ENCODE data around the gene SLC2A1.

Gene SLC2A1

DNA sequence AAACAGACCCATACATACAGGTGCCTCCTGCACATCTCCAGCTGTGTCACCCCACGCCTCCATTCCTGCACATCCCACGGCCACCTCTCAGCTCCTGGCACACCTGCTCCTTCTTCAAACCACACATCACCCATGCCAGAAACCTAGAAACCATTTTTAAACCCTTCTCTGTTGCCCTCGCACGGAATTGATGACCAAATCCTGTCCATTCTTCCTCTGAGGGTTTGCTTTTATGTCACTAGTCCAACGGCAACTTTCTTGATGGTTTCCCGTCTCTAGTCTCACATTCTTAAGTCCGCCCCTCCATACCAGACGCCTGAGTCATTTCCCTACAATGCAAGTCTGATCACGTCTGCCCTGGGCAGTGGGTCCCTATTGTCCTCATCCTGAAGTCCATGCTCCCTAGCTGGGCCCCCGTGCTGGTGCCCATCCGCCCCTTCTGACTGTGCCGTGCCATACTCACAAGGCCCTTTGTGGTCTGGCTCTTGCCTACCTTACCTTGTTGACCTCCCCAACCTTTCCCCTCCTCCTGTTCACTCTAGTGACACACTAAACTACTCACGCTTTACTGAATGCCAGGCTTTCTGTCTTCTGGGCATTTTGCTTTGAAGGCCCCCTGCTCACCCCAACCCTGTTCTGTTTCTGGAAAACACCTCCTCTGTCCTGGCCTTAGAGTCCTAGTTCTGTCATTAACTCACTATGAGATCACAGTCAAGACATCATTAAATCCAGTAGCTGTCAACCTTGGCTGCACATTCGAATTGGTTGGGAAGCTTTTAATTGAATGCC, 17.6 kb downstream of the SLC2A1 start:
- peak; percentile 88 for DNase-seq

DNA sequence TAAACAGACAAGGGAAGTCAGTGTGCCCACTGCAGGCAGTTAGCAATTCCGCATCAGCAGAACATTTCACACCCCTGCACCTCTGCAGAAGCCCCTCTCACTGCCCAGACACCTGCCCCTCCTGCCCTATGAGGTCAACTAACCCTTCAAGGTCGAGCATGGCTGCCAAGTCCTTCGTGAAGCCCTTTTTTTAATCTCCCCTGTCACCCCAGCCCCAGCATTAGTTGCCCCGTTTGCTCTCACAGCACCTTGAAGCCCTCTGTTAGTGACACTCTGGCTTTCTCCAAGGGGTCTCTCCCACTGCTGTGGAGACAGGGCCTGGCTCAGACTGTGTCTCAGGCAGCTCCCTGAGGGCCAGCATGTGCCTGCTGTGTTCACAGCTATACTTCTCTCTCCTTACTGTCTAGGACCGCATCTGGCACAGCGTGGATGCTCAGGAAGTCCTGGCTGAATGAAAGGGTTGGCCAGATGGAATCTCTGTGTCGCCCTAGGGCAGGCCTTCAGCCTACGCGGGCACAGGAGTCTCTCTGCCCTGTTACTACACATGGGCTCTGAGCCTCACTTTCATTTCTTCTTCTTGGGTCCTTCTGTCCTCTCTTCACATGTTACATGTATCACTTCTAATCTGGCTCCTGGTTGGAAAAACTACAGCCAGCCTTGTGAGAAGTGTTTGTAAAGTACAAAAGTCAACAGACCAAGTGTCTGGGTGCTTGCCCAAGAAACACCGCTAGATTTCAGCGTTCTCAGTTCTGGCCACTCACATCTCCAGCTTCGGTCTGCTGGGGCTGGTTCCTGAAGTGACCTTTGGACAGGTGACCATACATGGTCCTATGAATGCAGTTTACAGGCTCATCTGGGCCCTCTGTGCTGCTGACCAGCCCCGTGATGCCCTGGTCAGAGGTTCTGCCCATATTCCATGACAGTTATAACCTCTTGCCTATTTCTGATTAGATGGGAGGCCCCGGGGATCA, 19.7 kb downstream of the SLC2A1 start:
- no peak for DNase-seq

DNA sequence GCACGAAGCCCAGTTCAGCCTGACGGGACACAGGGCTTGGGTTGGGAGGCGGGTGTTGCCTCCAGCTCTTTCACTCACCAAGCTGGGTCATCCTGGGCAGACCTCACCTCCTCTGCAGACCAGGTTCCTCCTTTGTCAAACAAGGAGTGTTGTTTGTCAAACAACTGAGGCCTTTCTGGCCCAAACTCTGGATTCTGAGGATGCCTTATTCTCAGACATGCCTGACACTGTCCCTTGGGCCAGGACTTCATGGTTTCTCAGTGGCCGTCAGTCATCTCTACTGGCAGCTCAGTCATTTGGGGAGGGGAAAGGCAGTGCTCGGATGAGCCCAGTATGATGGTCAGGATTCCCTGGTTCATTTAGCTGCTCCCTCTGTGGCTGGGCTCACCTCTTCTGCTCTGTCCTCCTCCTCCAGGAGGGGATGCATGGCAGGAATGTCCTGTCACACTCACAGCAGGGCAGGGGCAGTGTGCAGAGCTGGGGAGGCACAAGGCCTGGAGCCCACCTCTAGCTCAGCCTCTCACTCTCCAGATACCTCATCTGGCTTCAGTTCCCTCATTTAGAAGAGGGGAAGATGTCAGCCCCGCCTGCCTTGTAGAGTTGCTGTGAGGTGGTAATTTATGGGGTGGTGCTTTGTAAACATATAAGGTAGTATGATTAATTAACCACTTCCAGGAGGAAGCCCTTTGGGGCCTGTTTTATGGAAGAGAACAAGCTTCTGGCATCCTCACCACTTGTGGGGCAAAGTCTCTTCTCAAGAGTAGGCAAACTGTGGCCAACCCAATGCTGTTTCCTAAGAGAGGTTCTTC, 20.6 kb downstream of the SLC2A1 start:
- DNase-seq: no peak

DNA sequence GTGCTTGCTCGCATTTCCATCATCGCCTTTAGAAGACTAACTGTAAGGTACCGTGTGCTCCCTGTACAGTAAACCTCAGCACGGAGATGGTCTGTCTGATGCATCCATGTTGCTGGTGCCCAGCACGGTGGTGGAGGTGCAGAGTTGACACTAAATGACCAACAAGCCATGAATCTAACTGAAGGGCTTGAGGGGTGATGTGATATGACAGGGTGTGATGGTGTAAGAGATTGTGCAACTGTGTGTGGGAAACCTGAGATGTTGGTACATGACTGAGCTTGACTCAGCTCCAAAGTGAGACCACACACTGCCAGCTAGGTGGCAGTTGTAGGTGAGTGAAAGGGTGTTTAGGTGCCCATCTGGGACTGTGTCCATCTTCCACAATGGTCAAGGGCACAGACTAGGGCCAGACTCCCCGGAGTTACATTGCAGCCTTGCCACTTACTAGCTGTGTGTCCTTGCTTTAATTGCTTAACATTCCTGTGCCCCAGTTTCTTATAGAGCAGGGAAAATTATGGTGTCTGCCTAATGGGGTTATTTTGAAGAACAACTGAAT, 21.4 kb downstream of the SLC2A1 start:
- DNase-seq: peak; percentile 71

DNA sequence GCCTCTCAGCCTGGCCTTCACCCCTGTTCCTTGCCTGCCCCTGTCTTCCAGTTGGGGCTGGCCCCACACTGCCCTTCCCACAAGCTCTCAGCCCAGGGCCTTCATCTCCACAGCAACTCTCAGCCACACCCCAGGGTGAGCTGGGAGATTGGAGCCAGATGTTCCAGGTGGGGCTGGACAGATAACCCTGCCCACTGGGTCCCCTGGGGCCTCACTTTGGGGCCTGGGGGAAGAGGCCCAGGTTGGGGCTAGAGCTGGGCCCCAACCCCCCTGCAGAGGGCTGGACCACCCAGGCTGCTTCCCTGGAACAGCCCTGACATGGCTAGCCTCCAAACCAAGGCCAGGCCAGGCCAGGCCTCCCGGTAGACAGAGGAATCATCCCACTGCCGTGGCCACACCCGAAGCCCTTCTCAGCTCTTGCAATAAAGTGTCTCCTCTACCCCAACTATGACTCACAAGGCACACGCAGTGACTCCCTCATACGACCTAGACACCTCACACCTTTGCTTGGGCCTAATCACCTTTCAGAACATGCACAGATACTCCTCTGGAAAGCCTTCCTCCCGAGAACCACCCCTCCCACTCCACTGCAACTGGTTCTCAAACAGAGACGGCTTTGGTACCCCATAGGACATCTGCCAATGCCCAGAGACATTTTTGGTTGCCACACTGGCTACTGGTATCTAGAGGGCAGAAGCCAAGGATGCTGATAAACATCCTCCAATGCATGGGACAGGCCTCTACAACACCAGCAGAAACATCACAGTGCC, 22.2 kb downstream of the SLC2A1 start:
- peak; percentile 79 for DNase-seq

DNA sequence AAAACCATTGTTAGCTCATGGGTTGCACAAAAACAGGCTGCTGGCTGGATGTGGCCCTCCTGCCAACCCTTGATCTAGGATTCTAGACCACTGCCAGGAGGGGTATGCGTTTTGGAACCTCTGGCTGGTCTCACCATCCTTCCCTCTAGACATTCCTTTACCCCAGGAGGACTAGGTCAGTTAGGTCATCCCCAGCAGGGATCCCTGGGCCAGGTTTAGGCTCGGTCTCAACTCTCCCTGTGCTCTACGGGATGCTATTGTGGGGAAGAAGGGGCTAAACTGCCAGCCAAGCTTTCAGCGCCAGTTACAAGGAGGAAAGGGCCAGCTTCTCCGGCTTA, 22.7 kb downstream of the SLC2A1 start:
- no peak for DNase-seq

DNA sequence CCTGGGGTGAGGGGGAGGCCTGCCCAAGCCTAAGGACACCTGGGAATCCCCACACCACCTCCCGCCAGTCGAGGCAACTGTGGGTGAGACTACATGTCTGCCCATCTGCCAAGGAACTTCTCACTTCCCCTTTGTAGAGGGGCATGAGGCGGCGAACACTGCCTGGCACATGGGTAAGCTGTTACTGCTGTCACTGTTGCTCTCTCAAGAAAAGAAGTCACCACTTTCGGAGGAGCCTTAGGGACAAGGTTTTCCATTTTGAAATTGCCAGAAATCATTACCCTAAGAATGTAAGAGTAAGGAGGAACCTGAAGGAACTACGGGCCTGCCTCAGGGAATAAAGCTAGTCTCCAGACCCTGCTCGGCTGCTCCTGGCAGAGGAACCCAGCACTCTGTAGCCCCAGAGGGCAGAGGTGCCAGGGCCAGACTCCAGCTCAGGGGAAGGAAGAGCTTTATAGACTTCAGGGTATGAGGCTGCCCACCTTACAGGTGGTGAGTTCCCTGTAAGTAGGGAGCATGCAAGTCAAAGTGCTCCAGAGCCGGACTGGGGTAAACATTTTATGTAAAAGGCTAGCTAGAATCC, 23.3 kb downstream of the SLC2A1 start:
- no peak for DNase-seq

DNA sequence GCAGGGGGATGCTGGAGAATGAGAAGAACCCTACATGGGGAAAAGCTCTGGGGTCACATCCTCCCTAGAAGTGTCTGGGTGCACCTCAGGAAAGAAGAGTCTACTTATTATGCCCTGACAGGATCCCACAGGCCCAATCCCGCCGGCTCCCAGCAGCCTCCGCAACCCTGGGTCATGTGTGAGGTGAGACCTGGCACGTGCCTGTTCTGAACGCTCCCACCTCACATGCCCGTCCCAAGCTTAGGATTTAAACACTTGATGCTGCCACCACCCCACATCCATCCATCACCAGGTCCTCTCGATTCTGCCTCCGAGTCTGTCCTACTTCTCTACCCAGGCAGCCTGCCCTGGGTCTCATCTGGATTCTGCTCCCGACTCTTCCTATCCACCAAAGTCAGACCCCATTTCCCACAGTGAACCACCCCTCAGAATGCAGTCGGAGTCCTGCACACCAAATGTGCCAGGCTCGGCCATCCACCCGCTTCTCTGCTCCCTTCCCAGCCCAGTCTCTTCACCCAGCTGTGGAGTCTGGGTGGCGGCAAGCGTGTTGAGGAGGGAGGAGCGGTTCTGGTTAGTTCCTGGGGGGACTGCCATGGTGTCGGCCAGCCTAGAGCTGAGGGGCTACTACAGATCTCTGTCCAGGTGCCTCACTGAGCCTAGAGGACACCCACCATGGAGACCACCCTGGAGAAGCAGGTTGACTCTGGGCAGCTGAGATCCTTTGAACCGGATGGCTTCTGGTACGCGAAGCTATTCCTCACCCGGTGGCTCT, 23.9 kb downstream of the SLC2A1 start:
- no peak for DNase-seq

DNA sequence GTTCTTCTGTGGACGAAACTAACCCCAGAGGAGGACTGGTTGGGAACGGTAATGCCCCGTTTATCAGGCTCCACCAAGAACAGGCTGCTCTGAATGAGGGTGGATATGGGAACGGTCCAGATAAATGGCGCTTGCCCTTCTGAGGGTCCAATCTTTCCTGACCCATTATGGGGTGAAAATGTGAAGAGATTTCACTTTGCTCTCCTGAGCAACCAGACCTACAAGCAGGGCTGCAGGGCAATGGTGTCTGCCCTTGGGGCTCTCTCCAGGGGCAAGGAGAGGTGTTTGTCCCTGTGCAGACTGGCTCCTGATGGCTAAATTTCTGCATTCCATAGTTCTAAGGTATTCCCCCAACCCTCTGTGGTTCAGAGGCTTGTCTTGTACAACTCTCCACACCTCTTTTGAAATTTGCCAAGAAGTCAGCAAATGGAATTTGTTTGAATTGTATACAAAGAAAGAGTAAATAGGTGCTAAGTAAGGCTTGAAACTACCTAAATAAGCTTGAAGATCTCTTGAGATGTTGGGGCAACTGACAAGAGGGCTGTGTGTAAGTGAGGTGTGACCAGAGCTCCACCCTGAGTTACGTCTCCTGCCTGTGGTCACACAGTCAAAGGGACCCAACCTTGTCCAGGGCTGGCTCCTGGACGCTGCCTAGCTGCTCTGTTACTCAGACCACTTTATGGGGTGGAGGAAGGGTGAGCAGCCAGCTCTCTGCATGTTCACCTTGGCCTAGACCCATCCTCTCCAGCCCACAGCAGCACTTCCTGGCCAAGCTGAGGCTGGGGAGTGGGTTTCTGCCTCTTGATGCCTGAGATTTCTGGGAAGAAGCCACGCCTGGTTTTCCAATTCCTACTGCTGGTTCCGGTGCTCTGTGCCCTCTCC, 24.8 kb downstream of the SLC2A1 start:
- no peak for DNase-seq

DNA sequence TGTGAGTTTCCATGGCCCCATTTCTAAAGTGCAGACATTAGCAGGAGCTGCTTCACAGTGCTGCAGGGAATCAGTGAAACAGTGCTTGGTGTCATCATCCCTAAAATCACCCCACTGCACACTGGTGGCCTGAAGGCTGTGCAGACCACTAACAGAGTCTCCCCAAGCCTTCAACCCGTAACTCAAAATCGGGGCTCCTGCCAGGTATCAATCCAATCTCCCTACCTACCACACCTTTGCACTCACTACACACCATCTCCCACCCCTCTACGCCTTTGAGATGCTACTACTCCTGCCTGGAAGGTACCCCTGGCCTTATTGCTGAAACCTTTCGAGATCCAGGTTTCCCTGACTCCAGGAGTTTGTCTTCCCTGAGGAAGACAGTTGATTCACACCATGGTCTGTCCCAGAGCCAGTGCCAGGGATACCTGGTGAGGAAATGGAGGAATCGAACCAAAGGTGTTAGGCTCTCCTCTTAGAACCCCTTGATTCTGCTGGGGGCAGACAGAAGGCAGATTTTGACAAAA, 25.5 kb downstream of the SLC2A1 start:
- no peak for DNase-seq

DNA sequence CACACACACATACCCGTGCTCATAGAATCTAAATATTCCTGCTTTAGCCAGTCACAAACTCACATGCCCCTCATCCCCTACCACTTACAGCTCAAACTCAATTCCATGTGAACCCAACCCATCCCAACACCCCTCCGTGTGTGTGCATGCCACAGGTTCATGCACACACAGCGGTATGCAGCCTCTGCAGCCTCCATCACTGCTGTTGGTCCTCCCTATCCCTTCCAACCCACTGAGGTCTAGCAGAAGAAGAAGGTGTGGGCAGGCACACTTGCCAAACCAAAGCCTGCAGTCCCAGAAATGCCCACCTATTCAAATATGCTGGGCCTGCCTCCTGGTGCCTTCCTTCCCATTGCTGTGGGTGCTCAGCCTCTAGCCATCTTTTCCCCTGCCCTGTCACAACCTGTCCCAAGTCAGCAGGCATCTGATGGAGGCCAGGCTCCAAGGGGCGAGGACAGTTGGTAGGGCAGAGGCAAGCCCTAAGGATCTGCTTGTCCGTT, 26.2 kb downstream of the SLC2A1 start:
- DNase-seq: no peak

DNA sequence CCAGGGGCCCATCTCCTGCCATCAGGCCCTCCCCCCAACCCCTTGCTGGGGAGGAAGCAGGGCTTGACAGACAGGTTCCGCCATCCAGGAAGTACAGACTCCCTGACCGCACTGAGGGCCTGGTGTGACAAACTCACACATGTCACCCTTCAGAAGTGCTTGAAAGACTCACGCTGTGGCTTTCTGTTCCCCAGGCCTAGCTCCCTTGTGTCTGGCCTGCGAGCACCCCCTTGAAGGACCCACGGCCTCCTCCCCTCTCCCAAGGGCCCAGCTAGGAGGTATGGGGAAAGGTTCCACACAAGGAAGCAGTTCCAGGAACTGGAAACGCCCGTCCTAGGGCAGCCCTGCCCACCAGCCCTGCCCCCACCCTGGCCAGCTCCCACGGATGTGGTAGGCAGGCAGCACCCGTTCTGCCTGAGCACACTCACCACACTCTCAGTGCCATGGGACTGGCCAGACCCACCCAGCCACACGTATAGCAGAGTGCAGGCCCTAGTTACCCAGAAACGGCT, 26.7 kb downstream of the SLC2A1 start:
- no peak for DNase-seq

DNA sequence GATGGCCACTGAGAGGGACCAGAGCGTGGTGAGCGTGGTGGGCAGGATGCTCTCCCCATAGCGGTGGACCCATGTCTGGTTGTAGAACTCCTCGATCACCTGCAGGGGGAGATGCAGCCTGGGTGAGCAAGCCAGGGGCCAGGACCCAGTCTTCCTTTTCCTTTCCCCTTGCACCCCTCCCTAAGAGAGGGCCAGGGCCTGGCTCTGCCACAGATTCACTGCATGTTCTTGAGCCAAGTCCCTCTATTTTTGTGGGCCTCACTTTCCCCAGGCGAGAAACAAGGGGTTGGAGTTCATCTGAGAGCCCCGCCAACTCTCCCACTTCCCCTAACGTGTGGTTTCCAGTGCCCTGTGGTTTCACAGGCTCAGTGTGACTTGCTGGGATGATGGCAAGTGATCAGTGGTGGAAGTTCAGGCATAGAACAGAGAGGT, 27.5 kb downstream of the SLC2A1 start:
- no peak for DNase-seq

DNA sequence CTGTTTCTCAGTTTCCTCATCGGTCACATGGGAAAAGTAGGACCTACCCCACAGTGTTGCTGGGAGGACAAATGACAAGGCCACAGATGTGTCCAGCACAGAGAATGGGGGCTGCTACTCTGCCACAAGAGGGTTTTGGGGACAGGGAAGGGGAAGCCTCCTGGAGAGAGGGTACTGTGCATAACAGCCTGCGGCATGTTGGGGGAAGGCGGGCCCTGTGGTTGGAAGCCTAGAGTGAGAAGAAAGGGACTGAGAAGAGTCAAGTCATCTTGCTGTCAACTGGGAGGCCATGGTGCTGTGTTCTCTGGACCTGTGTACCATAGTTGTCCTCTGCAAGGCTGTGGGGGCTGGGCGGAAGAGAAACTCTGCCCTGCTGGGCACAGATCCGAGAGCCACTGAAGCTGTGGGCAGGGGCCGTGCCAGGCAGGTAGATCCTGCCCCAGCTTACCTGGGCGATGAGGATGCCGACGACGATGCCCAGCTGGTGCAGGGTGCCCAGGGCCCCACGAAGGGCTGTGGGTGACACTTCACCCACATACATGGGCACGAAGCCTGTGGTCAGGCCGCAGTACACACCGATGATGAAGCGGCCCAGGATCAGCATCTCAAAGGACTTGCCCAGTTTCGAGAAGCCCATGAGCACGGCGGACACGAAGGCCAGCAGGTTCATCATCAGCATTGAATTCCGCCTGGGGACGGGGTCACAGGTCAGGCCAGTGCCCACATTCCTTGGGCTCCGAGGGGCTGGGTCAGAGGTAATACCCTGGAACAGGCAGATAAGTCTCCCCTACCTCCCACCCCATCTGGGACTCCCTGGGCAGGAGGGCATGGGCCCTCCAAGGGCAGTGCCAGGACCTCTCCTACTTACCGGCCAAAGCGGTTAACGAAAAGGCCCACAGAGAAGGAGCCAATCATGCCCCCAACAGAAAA, 28.2 kb downstream of the SLC2A1 start:
- no peak for DNase-seq

DNA sequence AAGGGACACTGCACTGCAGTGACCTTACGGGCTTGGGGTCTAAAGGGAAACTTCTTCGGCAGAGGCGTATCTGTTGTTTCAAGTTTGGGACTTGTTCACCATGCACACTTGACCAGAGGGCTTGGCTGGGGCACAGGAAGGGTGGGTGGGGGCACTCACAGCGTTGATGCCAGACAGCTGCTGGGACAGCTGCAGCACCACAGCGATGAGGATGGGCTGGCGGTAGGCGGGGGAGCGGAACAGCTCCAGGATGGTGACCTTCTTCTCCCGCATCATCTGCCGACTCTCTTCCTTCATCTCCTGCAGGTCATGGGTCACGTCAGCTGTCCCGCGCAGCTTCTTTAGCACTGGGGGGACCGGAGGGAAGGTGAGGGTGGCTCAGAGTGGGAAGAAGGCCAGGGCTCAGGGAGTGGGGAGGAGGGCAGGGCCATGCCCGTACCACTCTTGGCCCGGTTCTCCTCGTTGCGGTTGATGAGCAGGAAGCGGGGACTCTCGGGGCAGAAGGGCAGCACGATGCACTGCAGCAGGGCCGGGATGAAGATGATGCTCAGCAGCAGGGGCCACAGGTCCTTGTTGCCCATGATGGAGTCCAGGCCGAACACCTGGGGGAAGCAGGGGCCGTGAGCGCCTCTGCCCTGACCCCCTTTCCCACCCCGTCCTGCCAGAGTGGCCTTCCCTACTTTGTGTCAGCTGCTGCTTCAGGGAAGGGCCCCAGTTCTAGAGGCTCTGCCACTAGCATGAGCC, 29.1 kb downstream of the SLC2A1 start:
- DNase-seq: no peak

DNA sequence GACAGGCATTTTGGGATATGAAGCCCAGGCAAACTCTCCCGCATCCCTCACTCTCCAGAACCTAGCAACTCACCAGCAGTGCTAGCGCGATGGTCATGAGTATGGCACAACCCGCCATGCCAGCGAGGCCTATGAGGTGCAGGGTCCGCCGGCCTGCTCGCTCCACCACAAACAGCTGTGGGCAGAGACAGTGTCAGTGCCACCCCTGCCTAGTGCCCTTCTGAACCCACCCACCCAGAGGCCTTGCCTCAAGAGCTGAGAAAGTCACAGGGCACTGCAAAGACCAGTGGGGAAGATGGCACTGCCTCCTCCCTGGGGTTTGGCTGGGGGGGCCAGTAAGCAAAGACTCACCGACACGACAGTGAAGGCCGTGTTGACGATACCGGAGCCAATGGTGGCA, 29.8 kb downstream of the SLC2A1 start:
- DNase-seq: no peak

DNA sequence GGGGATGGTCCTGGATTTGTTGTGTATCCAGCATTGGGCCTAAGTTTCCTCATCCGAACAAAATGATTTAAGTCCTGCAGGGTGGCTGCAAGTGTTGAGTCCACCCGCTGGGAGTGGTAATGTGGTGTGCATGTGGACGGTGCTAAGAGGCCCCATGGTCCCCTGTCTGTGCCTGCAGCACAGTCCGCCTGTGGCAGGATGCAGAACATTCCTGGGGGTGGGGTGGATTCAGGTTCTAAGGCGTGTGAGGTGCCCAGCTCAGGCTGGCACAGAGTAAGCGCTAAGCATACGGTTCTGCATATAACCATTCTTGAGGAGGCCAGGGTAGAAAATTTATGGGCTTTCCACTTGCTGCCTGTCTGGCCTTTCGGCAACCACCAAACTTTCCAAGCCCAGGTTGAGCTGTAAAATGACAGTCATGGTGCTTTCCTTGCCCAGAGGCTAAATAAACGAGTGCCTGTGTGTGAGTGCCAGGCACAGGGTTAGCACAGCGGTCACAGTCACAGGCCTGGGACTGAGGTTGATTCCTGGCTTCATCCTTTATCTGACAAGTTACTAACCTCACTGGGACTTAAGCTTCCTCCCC, 30.7 kb downstream of the SLC2A1 start:
- no peak for DNase-seq
